GM12801 (cell line): ENCODE measurements around the gene MVK.

Experiments used
- TF ChIP-seq, protein P1 (sequence below): IDR thresholded peaks from one replicate; pipeline ENCODE4 v1.5.1; 2011; ENCODE audit warnings: control low read depth; ENCODE audit not compliant: insufficient read length; ENCODE audit errors: extremely low read depth

The MVK gene

DNA sequence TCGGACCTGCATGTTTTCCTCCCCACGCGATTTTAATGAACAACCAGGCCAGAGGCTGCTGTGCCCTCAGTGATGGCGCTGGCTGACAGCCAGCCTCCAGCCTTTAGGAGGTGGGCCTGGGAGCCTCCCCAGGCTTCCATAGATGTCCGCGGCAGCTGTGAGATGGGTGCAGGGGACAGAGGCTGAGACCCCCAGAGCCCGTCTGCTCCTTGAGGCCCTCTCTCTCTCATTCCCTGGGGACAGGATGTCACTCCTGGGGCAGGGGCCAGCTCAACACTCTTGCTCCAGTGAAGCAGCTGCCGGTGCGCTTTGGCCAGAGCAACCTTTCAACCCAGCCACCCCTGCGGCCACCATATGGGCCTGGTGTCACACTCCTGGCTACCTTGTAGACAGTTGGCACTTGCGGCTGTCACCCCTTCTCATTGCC lies 24.8 kb downstream of the MVK start:
- TF ChIP-seq, protein P1, sequence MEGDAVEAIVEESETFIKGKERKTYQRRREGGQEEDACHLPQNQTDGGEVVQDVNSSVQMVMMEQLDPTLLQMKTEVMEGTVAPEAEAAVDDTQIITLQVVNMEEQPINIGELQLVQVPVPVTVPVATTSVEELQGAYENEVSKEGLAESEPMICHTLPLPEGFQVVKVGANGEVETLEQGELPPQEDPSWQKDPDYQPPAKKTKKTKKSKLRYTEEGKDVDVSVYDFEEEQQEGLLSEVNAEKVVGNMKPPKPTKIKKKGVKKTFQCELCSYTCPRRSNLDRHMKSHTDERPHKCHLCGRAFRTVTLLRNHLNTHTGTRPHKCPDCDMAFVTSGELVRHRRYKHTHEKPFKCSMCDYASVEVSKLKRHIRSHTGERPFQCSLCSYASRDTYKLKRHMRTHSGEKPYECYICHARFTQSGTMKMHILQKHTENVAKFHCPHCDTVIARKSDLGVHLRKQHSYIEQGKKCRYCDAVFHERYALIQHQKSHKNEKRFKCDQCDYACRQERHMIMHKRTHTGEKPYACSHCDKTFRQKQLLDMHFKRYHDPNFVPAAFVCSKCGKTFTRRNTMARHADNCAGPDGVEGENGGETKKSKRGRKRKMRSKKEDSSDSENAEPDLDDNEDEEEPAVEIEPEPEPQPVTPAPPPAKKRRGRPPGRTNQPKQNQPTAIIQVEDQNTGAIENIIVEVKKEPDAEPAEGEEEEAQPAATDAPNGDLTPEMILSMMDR, result no peak

DNA sequence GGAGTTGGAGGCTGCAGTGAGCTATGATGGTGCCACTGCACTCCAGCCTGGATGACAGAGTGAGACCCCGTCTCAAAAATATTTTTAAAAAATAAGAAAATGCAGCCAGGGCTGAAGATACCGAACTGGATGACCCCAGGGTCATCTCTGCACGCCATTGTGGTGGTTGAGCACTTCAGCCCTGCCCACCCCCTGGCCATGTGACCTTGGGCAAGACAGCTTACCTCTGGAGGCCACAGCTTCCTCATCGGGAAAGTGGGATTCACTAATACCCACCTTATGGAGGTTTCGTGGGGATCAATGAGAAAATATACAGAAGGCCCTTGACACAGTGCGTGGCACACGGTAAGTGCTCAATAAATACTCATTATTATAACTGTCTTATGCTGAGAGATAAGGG lies 25.5 kb downstream of the MVK start:
- TF ChIP-seq, protein P1, result no peak

DNA sequence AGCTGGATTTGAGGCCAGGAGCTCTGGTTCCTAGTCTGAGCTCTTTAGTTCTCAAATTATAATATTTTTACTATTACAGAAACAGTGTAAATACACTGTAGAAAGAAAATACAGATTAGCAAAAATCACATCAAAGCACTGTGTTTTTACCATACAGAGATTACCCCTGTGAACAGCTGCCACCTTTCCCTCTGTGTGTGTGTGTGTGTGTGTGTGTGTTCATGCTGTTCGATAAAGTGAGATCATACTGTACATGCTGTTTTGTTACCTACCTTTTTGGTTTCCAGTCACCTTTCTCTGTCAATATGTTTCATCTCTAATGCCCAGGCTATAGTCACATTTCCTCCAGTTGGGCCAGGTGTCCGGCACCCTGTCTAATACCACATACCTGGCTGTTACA lies 26.9 kb downstream of the MVK start:
- TF ChIP-seq, protein P1, result no peak

DNA sequence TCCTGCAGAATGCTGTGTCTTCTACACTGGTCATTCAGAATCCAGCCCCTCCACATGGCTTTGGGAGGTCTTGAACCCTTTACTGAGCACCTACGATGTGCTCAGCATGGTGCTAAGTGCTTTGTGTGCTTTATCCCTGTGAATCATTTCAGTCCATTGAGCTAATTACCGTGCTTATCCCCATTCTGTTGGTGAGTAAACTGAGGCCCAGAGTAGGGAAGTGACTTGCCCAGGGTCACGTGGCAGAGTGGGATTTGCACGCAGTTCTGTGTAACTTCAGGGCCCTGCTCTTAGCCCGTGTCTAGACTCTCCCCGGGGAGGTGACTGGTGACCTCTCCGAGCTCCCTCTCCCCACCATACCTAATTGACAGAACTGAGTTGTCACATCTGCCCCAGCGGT lies 27.4 kb downstream of the MVK start:
- TF ChIP-seq, protein P1, result no peak

DNA sequence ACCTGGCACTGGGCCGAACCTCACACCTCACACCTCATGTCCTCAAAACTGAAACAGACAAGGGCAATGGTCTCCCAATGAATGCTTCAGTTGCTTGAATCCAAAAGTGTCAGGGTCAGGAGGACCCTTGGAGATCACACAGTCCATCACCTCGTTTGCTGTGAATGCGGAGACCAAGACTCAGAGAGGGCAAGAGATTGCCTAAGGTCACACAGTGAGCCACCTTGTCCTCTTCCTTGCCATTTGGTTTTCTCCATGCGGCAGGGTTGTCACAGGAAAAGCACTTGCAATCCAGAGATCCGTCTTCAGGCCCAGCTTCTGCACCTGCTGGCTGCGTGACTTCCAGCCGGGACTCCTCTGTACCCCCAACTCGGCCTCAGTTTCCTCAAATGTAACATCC lies 28.0 kb downstream of the MVK start:
- TF ChIP-seq, protein P1, result no peak

DNA sequence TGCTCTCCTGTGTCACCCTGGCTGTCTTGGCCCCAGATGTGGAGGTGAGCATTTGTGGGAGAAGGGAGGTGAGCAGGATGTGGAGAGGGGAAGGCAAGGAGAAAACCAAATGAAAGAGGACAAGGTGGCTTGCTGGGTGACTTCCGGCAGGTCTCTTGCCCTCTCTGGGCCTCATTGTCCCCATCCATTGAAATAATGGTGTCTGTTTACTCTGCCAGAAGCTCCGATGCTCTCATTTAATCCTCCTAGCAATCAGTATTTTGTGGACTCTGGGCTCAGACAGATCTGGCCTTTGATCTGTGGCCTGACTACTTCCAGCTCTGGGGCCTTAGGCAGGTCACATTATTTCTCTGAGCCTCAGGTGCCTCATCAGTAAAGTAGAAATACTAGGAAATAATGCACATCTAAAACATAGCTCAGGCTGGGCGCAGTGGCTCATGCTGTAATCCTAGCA lies 30.6 kb downstream of the MVK start:
- TF ChIP-seq, protein P1, result no peak

DNA sequence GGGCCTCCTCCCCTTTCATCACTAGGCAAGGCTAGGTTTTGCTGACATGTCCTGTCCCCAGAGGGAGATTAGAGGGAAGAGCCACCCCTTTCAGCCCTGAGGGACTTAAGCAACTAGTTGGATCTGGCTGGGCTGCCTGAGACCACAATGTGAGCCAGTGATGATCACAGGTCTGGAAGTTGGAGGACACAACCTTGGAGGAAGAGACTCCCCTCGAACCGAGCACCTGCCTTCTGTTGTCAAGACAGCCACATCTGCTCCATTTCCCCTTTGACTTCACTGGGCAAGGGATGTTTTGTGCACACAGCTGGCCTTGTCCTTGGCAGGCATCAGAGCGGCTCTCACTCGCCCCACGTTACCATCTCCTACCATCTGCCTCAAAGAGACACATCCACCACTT lies 31.4 kb downstream of the MVK start:
- TF ChIP-seq, protein P1, result no peak

DNA sequence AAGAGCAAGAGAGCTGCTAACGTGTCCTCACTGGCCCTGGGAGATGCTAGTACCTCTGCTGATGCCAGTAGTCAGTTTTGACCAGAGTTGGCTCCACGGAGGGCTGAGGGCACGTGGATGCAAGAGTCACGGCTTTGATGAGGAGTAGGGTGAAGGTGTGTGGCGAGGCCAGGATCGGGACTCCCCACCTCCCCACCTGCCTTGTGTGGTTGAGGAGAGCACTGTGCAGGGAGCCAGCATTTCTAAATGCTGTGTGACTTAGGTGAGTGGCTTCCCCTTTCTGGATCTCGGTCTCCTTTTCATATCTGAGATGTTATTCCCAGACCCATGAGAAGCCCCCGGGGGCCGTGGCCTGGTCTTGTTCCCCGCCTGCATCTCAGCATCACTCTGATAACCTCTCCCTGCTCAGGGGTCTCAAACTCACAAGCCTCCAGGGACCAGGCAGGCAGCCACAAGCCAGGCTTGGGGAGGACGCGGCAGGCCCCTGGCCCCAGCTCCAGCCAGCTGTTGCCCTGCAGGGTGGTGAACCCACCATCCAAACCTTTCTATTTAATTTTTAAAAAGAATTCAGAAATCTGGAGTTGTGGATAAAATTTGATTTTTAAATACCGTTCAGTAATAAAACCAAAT lies 32.1 kb downstream of the MVK start:
- TF ChIP-seq, protein P1, result no peak
